Chondrocyte (in vitro differentiated cells): ENCODE data around the gene STPG3. TPM values are rescaled to one million over a fixed set of nuclear protein-coding genes. Genes with fewer than 3 reads are reported as not detected.

Experiments used
- DNase-seq: peaks from one replicate; pipeline ENCODE4 v3.0.0; 2021; ENCODE audit warnings: mixed read lengths, low spot score
- H3K27ac Mint-ChIP-seq: one replicate; pipeline ENCODE4 v1.8.0; 2021; ENCODE audit warnings: mild to moderate bottlenecking, moderate library complexity, mixed read lengths; ENCODE audit not compliant: unreplicated experiment
- H3K27me3 Mint-ChIP-seq: 2 replicates; pipeline ENCODE4 v1.8.0; 2021; ENCODE audit warnings: low read depth, mixed read lengths
- H3K36me3 Mint-ChIP-seq: 2 replicates; pipeline ENCODE4 v1.8.0; 2021; ENCODE audit warnings: low read depth, mixed read lengths
- H3K4me1 Mint-ChIP-seq: 2 replicates; pipeline ENCODE4 v1.8.0; 2021; ENCODE audit warnings: low read depth, mild to moderate bottlenecking, mixed read lengths
- H3K4me3 Mint-ChIP-seq: one replicate; pipeline ENCODE4 v1.8.0; 2021; ENCODE audit warnings: mild to moderate bottlenecking, moderate library complexity, mixed read lengths; ENCODE audit not compliant: unreplicated experiment
- H3K9me3 Mint-ChIP-seq: 2 replicates; pipeline ENCODE4 v1.8.0; 2021; ENCODE audit warnings: low read depth, mixed read lengths
- CTCF ChIP-seq: fragments of 200-600 bp; sonication (generic); IDR thresholded peaks from 2 replicates; pipeline ENCODE4 v1.5.0; 2021; ENCODE audit warnings: antibody characterized with exemption, mild to moderate bottlenecking, moderate library complexity
- total RNA-seq: library from RNA; stranded (reverse); gene quantifications from 3 replicates; pipeline ENCODE4 v1.2.1, GENCODE V29; 2021

Gene STPG3
- total RNA-seq, 1 donor from 2014 or later = not detected

GRCh38 chr9:137281345-137282116, 30.4 kb downstream of the STPG3 start:
- no peaks in the 10 kb centered on the region for H3K27me3 Mint-ChIP-seq
- no peak overlapping the region for H3K4me3 Mint-ChIP-seq
- no peak for TF ChIP-seq CTCF
- no peak for DNase-seq
- no peaks in the 10 kb centered on the region for H3K36me3 Mint-ChIP-seq
- H3K9me3 Mint-ChIP-seq = no peaks in the 10 kb centered on the region
- H3K4me1 Mint-ChIP-seq = peaks cover 15% of the 10 kb centered on the region
- H3K27ac Mint-ChIP-seq = no peak overlapping the region

- DNase-seq = no peak
- no peak overlapping the region for H3K27ac Mint-ChIP-seq
- H3K4me1 Mint-ChIP-seq = peaks cover 2% of the 10 kb centered on the region
- H3K9me3 Mint-ChIP-seq = no peaks in the 10 kb centered on the region
- H3K36me3 Mint-ChIP-seq = no peaks in the 10 kb centered on the region
- peak; percentile 75 for TF ChIP-seq CTCF
- H3K27me3 Mint-ChIP-seq = peaks cover 2% of the 10 kb centered on the region
- H3K4me3 Mint-ChIP-seq = no peak overlapping the region
Measured at GRCh38 chr9:137286975-137287383, 35.9 kb downstream of the STPG3 start.

GRCh38 chr9:137293094-137293481, 42.0 kb downstream of the STPG3 start:
- no peak for DNase-seq
- no peak overlapping the region for H3K27ac Mint-ChIP-seq
- H3K9me3 Mint-ChIP-seq = no peaks in the 10 kb centered on the region
- no peaks in the 10 kb centered on the region for H3K36me3 Mint-ChIP-seq
- no peak overlapping the region for H3K4me3 Mint-ChIP-seq
- no peak for TF ChIP-seq CTCF
- H3K4me1 Mint-ChIP-seq = peaks cover 12% of the 10 kb centered on the region
- peaks cover 2% of the 10 kb centered on the region for H3K27me3 Mint-ChIP-seq

- H3K27ac Mint-ChIP-seq = no peak overlapping the region
- no peak overlapping the region for H3K4me3 Mint-ChIP-seq
- H3K27me3 Mint-ChIP-seq = peaks cover 2% of the 10 kb centered on the region
- no peaks in the 10 kb centered on the region for H3K9me3 Mint-ChIP-seq
- DNase-seq = no peak
- no peak for TF ChIP-seq CTCF
- H3K4me1 Mint-ChIP-seq = peaks cover 12% of the 10 kb centered on the region
- no peaks in the 10 kb centered on the region for H3K36me3 Mint-ChIP-seq
Measured at GRCh38 chr9:137293482-137294090, 42.5 kb downstream of the STPG3 start.

GRCh38 chr9:137294091-137294680, 43.1 kb downstream of the STPG3 start:
- no peaks in the 10 kb centered on the region for H3K9me3 Mint-ChIP-seq
- H3K4me1 Mint-ChIP-seq = peaks cover 12% of the 10 kb centered on the region
- no peak overlapping the region for H3K27ac Mint-ChIP-seq
- DNase-seq = no peak
- H3K36me3 Mint-ChIP-seq = no peaks in the 10 kb centered on the region
- peaks cover 2% of the 10 kb centered on the region for H3K27me3 Mint-ChIP-seq
- no peak for TF ChIP-seq CTCF
- H3K4me3 Mint-ChIP-seq = no peak overlapping the region
